Measurements from ENCODE around the gene ELL2. TPM values are rescaled to one million over a fixed set of nuclear protein-coding genes. Genes with fewer than 3 reads are reported as not detected.

ELL2 gene
- total RNA-seq, 1 experiment from 2014 or later: 27.5 TPM

DNA sequence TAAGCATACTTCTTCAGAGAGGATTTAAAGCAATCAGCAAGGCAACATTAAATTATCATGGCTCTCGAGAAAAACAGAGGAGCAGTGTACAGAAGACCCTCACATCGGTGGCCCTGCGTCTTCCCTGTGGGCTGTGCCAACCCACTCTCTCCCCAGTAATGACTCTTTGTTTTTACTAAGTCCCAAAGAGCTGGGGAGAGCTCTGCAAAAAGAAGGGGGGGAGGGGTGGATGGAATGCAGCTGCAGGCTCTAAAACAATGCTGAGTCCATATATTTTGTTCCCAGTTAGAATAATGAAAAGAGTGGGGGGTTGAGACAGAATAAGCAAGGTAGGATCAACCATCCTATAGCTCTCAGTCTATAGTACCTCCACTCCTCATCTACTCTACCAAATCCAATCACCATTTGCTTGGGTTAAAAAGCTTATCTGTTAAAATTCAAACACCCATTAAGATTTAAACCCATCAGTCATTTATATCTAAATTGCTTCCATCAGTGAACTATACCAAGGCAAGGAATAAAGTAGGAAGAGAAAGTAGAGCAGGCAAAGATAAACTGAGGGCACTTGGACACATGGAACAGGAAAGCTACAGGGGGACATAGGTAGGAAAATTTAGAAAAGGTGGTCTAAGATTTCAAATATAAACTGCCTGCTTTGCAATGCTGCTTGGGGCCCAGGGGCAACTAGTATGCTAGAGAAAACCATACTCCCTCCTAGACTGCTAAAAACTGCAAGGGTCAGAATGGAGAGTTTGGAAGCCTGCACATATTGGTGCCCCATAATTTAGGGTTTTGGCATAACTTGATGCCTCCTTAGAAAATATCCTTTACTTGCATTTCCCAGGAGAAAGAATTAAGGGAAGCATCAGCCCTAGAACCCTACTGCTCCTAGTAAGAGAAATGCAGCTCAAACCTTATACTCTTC is 20.6 kb downstream of the ELL2 start:
- Histone ChIP-seq H2BK12ac (ENCODE audit: insufficient read length, low read depth, low read length) (no peak overlapping the region), H3T11ph (ENCODE audit: low read length) (no peak overlapping the region), H3K9ac (ENCODE audit: extremely low read depth, insufficient read length, low read length) (no peak overlapping the region), H3K14ac (ENCODE audit: insufficient read depth, low read length) (no peak overlapping the region), H4K5ac (ENCODE audit: insufficient read length, low read depth, low read length) (no peak overlapping the region), H3K4me2 (ENCODE audit: insufficient read depth, insufficient read length, low read length) (peak overlapping the region; percentile 31), H3K56ac (ENCODE audit: insufficient read length, low read depth, low read length) (no peak overlapping the region), H3K18ac (ENCODE audit: insufficient read length, low read depth, low read length) (no peak overlapping the region), H3K9me3 (ENCODE audit: control insufficient read depth, low read depth, low read length) (no peaks in the 10 kb centered on the region), H3K4me1 (ENCODE audit: insufficient read depth, low read length) (no peaks in the 10 kb centered on the region; the same call in 1 of the 2 replicates), H4K8ac (replicated peaks; ENCODE audit: insufficient read length, low read depth, low read length) (no peak overlapping the region), H2BK15ac (ENCODE audit: low read depth, low read length) (no peak overlapping the region), H2AFZ (ENCODE audit: low read length) (no peak overlapping the region), H2BK20ac (ENCODE audit: low read depth, low read length, poor library complexity, severe bottlenecking) (no peak overlapping the region), H3K27me3 (ENCODE audit: insufficient read depth, low read length) (no peaks in the 10 kb centered on the region), H2BK5ac (ENCODE audit: insufficient read length, low read length) (no peak overlapping the region), H2BK120ac (ENCODE audit: low read depth, low read length, poor library complexity, severe bottlenecking) (peak overlapping the region; percentile 36), H4K91ac (ENCODE audit: insufficient read length, low read depth, low read length) (no peak overlapping the region), H3K4ac (ENCODE audit: low read depth, low read length) (no peak overlapping the region), H3K27ac (ENCODE audit: insufficient read length, low read depth, low read length) (no peak overlapping the region), H4K20me1 (ENCODE audit: control insufficient read depth, insufficient read depth, insufficient read length) (no peaks in the 10 kb centered on the region), H3K79me2 (ENCODE audit: insufficient read depth, low read length) (no peaks in the 10 kb centered on the region), H3K23me2 (ENCODE audit: insufficient read length, low read depth, low read length, poor library complexity, severe bottlenecking) (no peaks in the 10 kb centered on the region), H2AK5ac (ENCODE audit: insufficient read length, low read length) (no peak overlapping the region), H3K23ac (ENCODE audit: insufficient read length, low read depth, low read length) (no peak overlapping the region), H3K79me1 (ENCODE audit: insufficient read depth, low read depth, low read length, poor library complexity, severe bottlenecking) (no peaks in the 10 kb centered on the region)
- WGBS (ENCODE audit: extremely low coverage, insufficient read length, low lambda C conversion rate): no CpG with 5 or more reads among the region's 3 CpGs
- TF ChIP-seq CTCF (conservative IDR thresholded peaks at IDR 0.05): no peak
- DNase-seq: peak; percentile 37
- H3K27me3 Mint-ChIP-seq (ENCODE audit: low read depth): no peaks in the 10 kb centered on the region
- H3K36me3 Mint-ChIP-seq (ENCODE audit: insufficient read depth in 1 of 3, low read depth in 3 of 3): peaks cover 0 to under 1% (median 0%) of the 10 kb centered on the region in 3 experiments; a peak in 1 of 7 replicates
- H3K27ac Mint-ChIP-seq: peak overlapping the region; percentile 65 to 95 (median 95)
- H3K4me1 Mint-ChIP-seq: peaks cover 26 to 31% of the 10 kb centered on the region in 2 experiments
- H3K4me3 Mint-ChIP-seq: peak overlapping the region; percentile 33 to 63; a peak in 2 of 5 replicates
- H3K9me3 Mint-ChIP-seq: no peaks in the 10 kb centered on the region
